Panc1 (cell line): ENCODE data around the gene KNTC1. TPM values are rescaled to one million over a fixed set of nuclear protein-coding genes. Genes with fewer than 3 reads are reported as not detected.

Source experiments
- ATAC-seq: fragments of 200-7000 bp; cut with Tn5 transposase; 2 replicates; pipeline ENCODE4 v1.9.1; 2020; ENCODE audit warnings: mild to moderate bottlenecking, moderate library complexity
- BruUV-seq: library from RNA; stranded (reverse); fragments of 400-500 nt; replicated peaks from 2 replicates; lab custom pipeline; 2021; lab: Mats Ljungman, UMichigan
- CTCF ChIA-PET: fragments of 300-600 bp; sonication (Branson Sonifier 250); formaldehyde crosslinking; loops from one replicate; lab custom pipeline; 2022; ENCODE audit warnings: antibody characterized with exemption; lab: Charles Lee
- POLR2A ChIA-PET: fragments of 300-600 bp; sonication (Branson Sonifier 250); formaldehyde crosslinking; loops from one replicate; lab custom pipeline; 2022; ENCODE audit warnings: antibody characterized with exemption; lab: Charles Lee
- DNase-seq: peaks from one replicate; pipeline ENCODE4 v3.0.0-alpha.2; 2010; ENCODE audit warnings: low read depth, low spot score
- H3K27ac ChIP-seq: 2 replicates; pipeline ENCODE4 v1.5.1; 2011; ENCODE audit warnings: mild to moderate bottlenecking, low read length, inconsistent platforms
- H3K27me3 ChIP-seq: fragments of 200-500 bp; sonication (Bioruptor generic); 2 replicates; pipeline ENCODE4 v1.6.0; 2014; ENCODE audit warnings: low read length, inconsistent platforms; ENCODE audit not compliant: control insufficient read depth, insufficient read depth
- H3K36me3 ChIP-seq: fragments of 200-500 bp; sonication (Bioruptor generic); 2 replicates; pipeline ENCODE4 v1.5.1; 2014; ENCODE audit warnings: inconsistent platforms, mild to moderate bottlenecking, low read length, moderate library complexity; ENCODE audit not compliant: control insufficient read depth, insufficient read depth
- H3K4me1 ChIP-seq: 2 replicates; pipeline ENCODE4 v1.5.1; 2011; ENCODE audit warnings: inconsistent platforms, mild to moderate bottlenecking, low read length, moderate library complexity; ENCODE audit not compliant: control insufficient read depth, insufficient read depth
- H3K4me3 ChIP-seq, 2 experiments: 2 replicates each; pipeline ENCODE4 v1.5.1; 2011 to 2012; ENCODE audit warnings: low read depth in 2 of 2, low read length in 2 of 2, mild to moderate bottlenecking in 2 of 2, inconsistent platforms in 1 of 2, moderate library complexity in 1 of 2
- H3K9me3 ChIP-seq: fragments of 200-500 bp; sonication (Bioruptor generic); 2 replicates; pipeline ENCODE4 v1.5.1; 2014; ENCODE audit warnings: low read depth, mild to moderate bottlenecking, inconsistent platforms, low read length, moderate library complexity; ENCODE audit not compliant: control insufficient read depth, insufficient read depth
- POLR2AphosphoS5 ChIP-seq: IDR thresholded peaks from 2 replicates; pipeline ENCODE4 v1.6.1; 2012; ENCODE audit warnings: mild to moderate bottlenecking, low read depth, low read length, moderate library complexity
- SIN3A ChIP-seq: IDR thresholded peaks from 2 replicates; pipeline ENCODE4 v1.6.1; 2012; ENCODE audit warnings: low read depth, mild to moderate bottlenecking, low read length, moderate library complexity, borderline replicate concordance; ENCODE audit not compliant: insufficient read depth
- TCF7L2 ChIP-seq: IDR thresholded peaks from 2 replicates; pipeline ENCODE4 v1.6.1; 2011; ENCODE audit warnings: mild to moderate bottlenecking, low read depth, low read length, inconsistent platforms
- in situ Hi-C: cut with HindIII; loops from 2 replicates; pipeline ENCODE4 v1.10.0; 2016; ENCODE audit warnings: low sequenced_read_pairs, low pct_unique_long_range_greater_than_20kb
- intact Hi-C: fragments of 100-400 bp; cut with micrococcal nuclease; formaldehyde crosslinking; loops from one replicate; pipeline ENCODE4 v1.10.0; 2022; ENCODE audit not compliant: unreplicated experiment
- total RNA-seq: library from RNA; stranded (reverse); gene quantifications from one replicate; pipeline ENCODE4 v1.2.1, GENCODE V29; 2021; ENCODE audit not compliant: unreplicated experiment
- TF ChIP-seq, protein P1 (sequence below), 2 experiments: IDR thresholded peaks; 2 replicates each; pipeline ENCODE4 v1.6.1; 2011 to 2012; ENCODE audit warnings: low read depth in 2 of 2, control low read depth in 1 of 2, low read length in 1 of 2, mild to moderate bottlenecking in 1 of 2, moderate library complexity in 1 of 2; ENCODE audit not compliant: insufficient read depth in 1 of 2
- TF ChIP-seq, protein P2 (sequence below): fragments of 450-650 bp; IDR thresholded peaks from 2 replicates; pipeline ENCODE4 v1.5.1; 2017; ENCODE audit warnings: mild to moderate bottlenecking

KNTC1 gene
- total RNA-seq, 1 experiment from 2014 or later: 53.9 TPM

- Histone ChIP-seq H3K9me3 (no peaks in the 10 kb centered on the region), H3K27ac (no peak overlapping the region), H3K27me3 (no peaks in the 10 kb centered on the region), H3K36me3 (peaks cover 15% of the 10 kb centered on the region; the same call in 1 of the 2 replicates), H3K4me1 (no peaks in the 10 kb centered on the region), H3K4me3 (no peak overlapping the region)
- CTCF ChIA-PET: no interaction called here
- DNase-seq (no peak), ATAC-seq (no peak)
- in situ Hi-C loops (no loop called here), intact Hi-C loops (no loop called here)
- POLR2A ChIA-PET: interaction anchor here (0.7 kb wide), 1 partner anchor 31 kb away, joined by 5 read pairs; no protein-coding TSS in a partner anchor
- TF ChIP-seq, protein P1, sequence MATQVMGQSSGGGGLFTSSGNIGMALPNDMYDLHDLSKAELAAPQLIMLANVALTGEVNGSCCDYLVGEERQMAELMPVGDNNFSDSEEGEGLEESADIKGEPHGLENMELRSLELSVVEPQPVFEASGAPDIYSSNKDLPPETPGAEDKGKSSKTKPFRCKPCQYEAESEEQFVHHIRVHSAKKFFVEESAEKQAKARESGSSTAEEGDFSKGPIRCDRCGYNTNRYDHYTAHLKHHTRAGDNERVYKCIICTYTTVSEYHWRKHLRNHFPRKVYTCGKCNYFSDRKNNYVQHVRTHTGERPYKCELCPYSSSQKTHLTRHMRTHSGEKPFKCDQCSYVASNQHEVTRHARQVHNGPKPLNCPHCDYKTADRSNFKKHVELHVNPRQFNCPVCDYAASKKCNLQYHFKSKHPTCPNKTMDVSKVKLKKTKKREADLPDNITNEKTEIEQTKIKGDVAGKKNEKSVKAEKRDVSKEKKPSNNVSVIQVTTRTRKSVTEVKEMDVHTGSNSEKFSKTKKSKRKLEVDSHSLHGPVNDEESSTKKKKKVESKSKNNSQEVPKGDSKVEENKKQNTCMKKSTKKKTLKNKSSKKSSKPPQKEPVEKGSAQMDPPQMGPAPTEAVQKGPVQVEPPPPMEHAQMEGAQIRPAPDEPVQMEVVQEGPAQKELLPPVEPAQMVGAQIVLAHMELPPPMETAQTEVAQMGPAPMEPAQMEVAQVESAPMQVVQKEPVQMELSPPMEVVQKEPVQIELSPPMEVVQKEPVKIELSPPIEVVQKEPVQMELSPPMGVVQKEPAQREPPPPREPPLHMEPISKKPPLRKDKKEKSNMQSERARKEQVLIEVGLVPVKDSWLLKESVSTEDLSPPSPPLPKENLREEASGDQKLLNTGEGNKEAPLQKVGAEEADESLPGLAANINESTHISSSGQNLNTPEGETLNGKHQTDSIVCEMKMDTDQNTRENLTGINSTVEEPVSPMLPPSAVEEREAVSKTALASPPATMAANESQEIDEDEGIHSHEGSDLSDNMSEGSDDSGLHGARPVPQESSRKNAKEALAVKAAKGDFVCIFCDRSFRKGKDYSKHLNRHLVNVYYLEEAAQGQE (IDR thresholded peaks at IDR 0.05; ENCODE audit: insufficient read depth in 1 of 2, low read depth in 2 of 2, low read length in 1 of 2): no peak
- TF ChIP-seq, protein P2, sequence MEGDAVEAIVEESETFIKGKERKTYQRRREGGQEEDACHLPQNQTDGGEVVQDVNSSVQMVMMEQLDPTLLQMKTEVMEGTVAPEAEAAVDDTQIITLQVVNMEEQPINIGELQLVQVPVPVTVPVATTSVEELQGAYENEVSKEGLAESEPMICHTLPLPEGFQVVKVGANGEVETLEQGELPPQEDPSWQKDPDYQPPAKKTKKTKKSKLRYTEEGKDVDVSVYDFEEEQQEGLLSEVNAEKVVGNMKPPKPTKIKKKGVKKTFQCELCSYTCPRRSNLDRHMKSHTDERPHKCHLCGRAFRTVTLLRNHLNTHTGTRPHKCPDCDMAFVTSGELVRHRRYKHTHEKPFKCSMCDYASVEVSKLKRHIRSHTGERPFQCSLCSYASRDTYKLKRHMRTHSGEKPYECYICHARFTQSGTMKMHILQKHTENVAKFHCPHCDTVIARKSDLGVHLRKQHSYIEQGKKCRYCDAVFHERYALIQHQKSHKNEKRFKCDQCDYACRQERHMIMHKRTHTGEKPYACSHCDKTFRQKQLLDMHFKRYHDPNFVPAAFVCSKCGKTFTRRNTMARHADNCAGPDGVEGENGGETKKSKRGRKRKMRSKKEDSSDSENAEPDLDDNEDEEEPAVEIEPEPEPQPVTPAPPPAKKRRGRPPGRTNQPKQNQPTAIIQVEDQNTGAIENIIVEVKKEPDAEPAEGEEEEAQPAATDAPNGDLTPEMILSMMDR: no peak
- TF ChIP-seq TCF7L2 (no peak), POLR2AphosphoS5 (no peak), SIN3A (no peak)
- BruUV-seq: no TSS peak
Measured at GRCh38 chr12:122614839-122615238, 87.8 kb downstream of the KNTC1 start.

DNA sequence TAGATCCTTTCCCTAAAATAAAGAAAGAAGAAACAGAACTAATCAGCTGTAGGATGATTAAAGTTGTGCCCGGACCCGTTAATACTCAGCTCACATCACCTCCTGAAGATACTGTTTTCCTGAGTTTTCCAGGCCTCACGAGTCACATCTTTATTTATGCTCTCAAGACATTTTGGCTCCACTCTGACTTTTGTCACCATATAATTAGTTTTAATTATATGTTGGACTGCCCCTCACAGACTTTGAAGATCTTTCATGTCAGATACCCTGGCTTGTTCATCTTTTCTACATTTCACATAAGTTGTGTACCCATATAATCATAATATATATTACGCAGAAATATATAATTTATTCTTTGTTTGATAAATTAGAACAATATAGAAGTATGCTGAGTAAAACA lies 88.7 kb downstream of the KNTC1 start:
- Histone ChIP-seq H3K36me3 (peaks cover 14% of the 10 kb centered on the region; the same call in 1 of the 2 replicates), H3K27me3 (no peaks in the 10 kb centered on the region), H3K27ac (no peak overlapping the region), H3K4me1 (no peaks in the 10 kb centered on the region), H3K4me3 (no peak overlapping the region), H3K9me3 (no peaks in the 10 kb centered on the region)
- intact Hi-C loops (no loop called here), in situ Hi-C loops (no loop called here)
- DNase-seq: no peak
- CTCF ChIA-PET: no interaction called here
- TF ChIP-seq SIN3A: no peak
- no peak for TF ChIP-seq POLR2AphosphoS5
- TF ChIP-seq, protein P1 (IDR thresholded peaks at IDR 0.05; ENCODE audit: insufficient read depth in 1 of 2, low read depth in 2 of 2, low read length in 1 of 2): no peak
- TF ChIP-seq, protein P2: no peak
- TF ChIP-seq TCF7L2: no peak
- no TSS peak for BruUV-seq
- POLR2A ChIA-PET: no interaction called here
- no peak for ATAC-seq
